Measurements from ENCODE around the gene BGN. TPM values are rescaled to one million over a fixed set of nuclear protein-coding genes. Genes with fewer than 3 reads are reported as not detected.

BGN gene
- total RNA-seq, 1 experiment from 2014 or later, result not detected

GRCh38 chrX:153500676-153501280 lies 6.0 kb downstream of the BGN start:
- Mint-ChIP-seq H3K36me3 (ENCODE audit: insufficient read depth, unreplicated experiment) (peaks cover 8% of the 10 kb centered on the region), H3K4me3 (ENCODE audit: low read depth, unreplicated experiment) (no peak overlapping the region)
- intact Hi-C loops (cut with micrococcal nuclease; ENCODE audit: unreplicated experiment), result loop anchor here (10.0 kb wide), 1 partner anchor 466 kb away; no protein-coding TSS in a partner anchor

GRCh38 chrX:153501530-153501929 lies 6.8 kb downstream of the BGN start:
- Mint-ChIP-seq H3K36me3 (ENCODE audit: insufficient read depth, unreplicated experiment) (peaks cover 8% of the 10 kb centered on the region), H3K9me3 (ENCODE audit: low read depth, unreplicated experiment) (no peaks in the 10 kb centered on the region), H3K27me3 (ENCODE audit: unreplicated experiment) (peaks cover 31% of the 10 kb centered on the region), H3K27ac (ENCODE audit: unreplicated experiment) (no peak overlapping the region), H3K4me1 (ENCODE audit: low read depth, unreplicated experiment) (no peaks in the 10 kb centered on the region), H3K4me3 (ENCODE audit: low read depth, unreplicated experiment) (no peak overlapping the region)
- no peak for TF ChIP-seq CTCF (IDR thresholded peaks at IDR 0.05; ENCODE audit: unreplicated experiment)
- intact Hi-C loops (cut with micrococcal nuclease; ENCODE audit: unreplicated experiment), result loop anchor here (10.0 kb wide), 1 partner anchor 467 kb away; no protein-coding TSS in a partner anchor
- CTCF ChIA-PET, result no interaction called here
- no peak for DNase-seq
- no TSS peak for BruUV-seq (replicated peaks)

More at GRCh38 chrX:153500676-153501280, 6.0 kb downstream of the BGN start:
- DNase-seq, result no peak
- no peaks in the 10 kb centered on the region for H3K4me1 Mint-ChIP-seq (ENCODE audit: low read depth, unreplicated experiment)
- H3K27me3 Mint-ChIP-seq (ENCODE audit: unreplicated experiment), result peaks cover 34% of the 10 kb centered on the region
- H3K27ac Mint-ChIP-seq (ENCODE audit: unreplicated experiment), result no peak overlapping the region
- CTCF ChIA-PET, result no interaction called here
- no peak for TF ChIP-seq CTCF (IDR thresholded peaks at IDR 0.05; ENCODE audit: unreplicated experiment)
- no TSS peak for BruUV-seq (replicated peaks)
- no peaks in the 10 kb centered on the region for H3K9me3 Mint-ChIP-seq (ENCODE audit: low read depth, unreplicated experiment)

GRCh38 chrX:153502131-153502530 lies 7.4 kb downstream of the BGN start:
- no TSS peak for BruUV-seq (replicated peaks)
- CTCF ChIA-PET, result no interaction called here
- peaks cover 8% of the 10 kb centered on the region for H3K36me3 Mint-ChIP-seq (ENCODE audit: insufficient read depth, unreplicated experiment)
- no peaks in the 10 kb centered on the region for H3K9me3 Mint-ChIP-seq (ENCODE audit: low read depth, unreplicated experiment)
- no peak for DNase-seq
- H3K4me3 Mint-ChIP-seq (ENCODE audit: low read depth, unreplicated experiment), result no peak overlapping the region
- TF ChIP-seq CTCF (IDR thresholded peaks at IDR 0.05; ENCODE audit: unreplicated experiment), result no peak
- peaks cover 37% of the 10 kb centered on the region for H3K27me3 Mint-ChIP-seq (ENCODE audit: unreplicated experiment)
- H3K4me1 Mint-ChIP-seq (ENCODE audit: low read depth, unreplicated experiment), result no peaks in the 10 kb centered on the region
- H3K27ac Mint-ChIP-seq (ENCODE audit: unreplicated experiment), result no peak overlapping the region
- intact Hi-C loops (cut with micrococcal nuclease; ENCODE audit: unreplicated experiment), result loop anchor here (10.0 kb wide), 1 partner anchor 467 kb away; no protein-coding TSS in a partner anchor

DNA sequence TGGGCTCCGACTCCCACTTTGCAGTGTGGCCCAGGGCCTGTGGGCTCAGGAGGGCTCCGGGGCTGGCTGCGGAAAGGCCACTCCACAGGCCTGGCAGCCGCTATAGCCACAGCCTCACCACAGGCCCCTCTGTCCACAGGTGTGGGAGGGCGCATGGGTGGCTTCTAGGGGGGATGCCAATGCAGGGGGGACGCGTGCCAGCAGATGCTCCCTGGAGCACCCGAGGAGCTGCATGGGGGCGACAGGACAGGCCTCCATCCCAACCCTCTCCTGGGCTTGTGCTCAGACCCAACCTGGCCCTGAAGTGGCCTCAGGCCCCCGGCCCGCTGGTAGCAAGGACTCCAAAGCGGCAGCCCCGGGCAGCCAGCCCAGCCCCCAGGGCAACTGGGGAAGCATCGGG lies 8.0 kb downstream of the BGN start:
- Mint-ChIP-seq H3K4me1 (ENCODE audit: low read depth, unreplicated experiment) (no peaks in the 10 kb centered on the region), H3K27me3 (ENCODE audit: unreplicated experiment) (peaks cover 44% of the 10 kb centered on the region), H3K4me3 (ENCODE audit: low read depth, unreplicated experiment) (no peak overlapping the region), H3K27ac (ENCODE audit: unreplicated experiment) (no peak overlapping the region), H3K36me3 (ENCODE audit: insufficient read depth, unreplicated experiment) (peaks cover 12% of the 10 kb centered on the region), H3K9me3 (ENCODE audit: low read depth, unreplicated experiment) (no peaks in the 10 kb centered on the region)
- BruUV-seq (replicated peaks), result no TSS peak
- TF ChIP-seq CTCF (IDR thresholded peaks at IDR 0.05; ENCODE audit: unreplicated experiment), result no peak
- intact Hi-C loops (cut with micrococcal nuclease; ENCODE audit: unreplicated experiment), result loop anchor here (10.0 kb wide), 1 partner anchor 468 kb away; no protein-coding TSS in a partner anchor
- CTCF ChIA-PET, result no interaction called here
- no peak for DNase-seq

Data from Calu3 (cell line).